K562 (cell line): Measurements from ENCODE around the gene EEF1AKMT4. TPM values are rescaled to one million over a fixed set of nuclear protein-coding genes. Genes with fewer than 3 reads are reported as not detected.

ENCODE experiments used
- ATAC-seq: fragments of 200-7000 bp; cut with Tn5 transposase; 3 replicates; pipeline ENCODE4 v1.9.1; 2020; ENCODE audit warnings: moderate library complexity
- BruUV-seq: library from RNA; stranded (reverse); fragments of 400-500 nt; replicated peaks from 2 replicates; lab custom pipeline; 2021; lab: Mats Ljungman, UMichigan
- CTCF ChIA-PET: fragments of 300-600 bp; formaldehyde crosslinking; extraction: SDS; loops from one replicate; lab custom pipeline; 2021; ENCODE audit warnings: low intra/inter-chr PET ratio; lab: Yijun Ruan, JAX
- POLR2A ChIA-PET: fragments of 300-600, 350-650 bp; sonication (Branson Sonifier 250); formaldehyde crosslinking; extraction: SDS; loops from one replicate; lab custom pipeline; 2021; ENCODE audit warnings: antibody characterized with exemption, inconsistent platforms; lab: Yijun Ruan, JAX
- DNase-seq, 4 experiments: peaks; one replicate each; pipeline versions ENCODE4 v3.0.0 to v3.0.0-alpha.2; 2011 to 2018; ENCODE audit warnings: low spot score in 3 of 4, mixed read lengths in 3 of 4; ENCODE audit errors: extremely low read depth in 1 of 4
- FAIRE-seq: peaks from 2 replicates; lab custom pipeline; 2011; peaks lifted over from hg19 to GRCh38; lab: Jason Lieb, UNC
- H2AFZ ChIP-seq: 2 replicates; pipeline ENCODE4 v1.6.0; 2011; ENCODE audit warnings: low read depth, low read length, control low read depth, inconsistent platforms
- H3K27ac ChIP-seq: fragments of 200-600 bp; 3 replicates; pipeline ENCODE4 v1.8.0; 2011; ENCODE audit warnings: low read depth, mild to moderate bottlenecking, control low read depth, inconsistent platforms, low read length, moderate library complexity, mixed read lengths; ENCODE audit errors: extremely low read depth
- H3K27me3 ChIP-seq, 2 experiments: fragments of 300-600 bp in 1 of 2; 2 replicates in 1 of 2; 3 replicates in 1 of 2; pipeline versions ENCODE4 v1.6.0 to v1.8.0; 2011; ENCODE audit warnings: inconsistent platforms in 2 of 2, low read length in 2 of 2, mild to moderate bottlenecking in 1 of 2, mixed read lengths in 1 of 2, moderate library complexity in 1 of 2; ENCODE audit not compliant: control insufficient read depth in 2 of 2, insufficient read depth in 2 of 2
- H3K36me3 ChIP-seq: fragments of 300-600 bp; 3 replicates; pipeline ENCODE4 v1.8.0; 2011; ENCODE audit warnings: mild to moderate bottlenecking, low read length, inconsistent platforms; ENCODE audit not compliant: control insufficient read depth, insufficient read depth
- H3K4me1 ChIP-seq, 2 experiments: fragments of 200-600 bp in 1 of 2; replicated peaks in 1 of 2; 2 replicates in 1 of 2; 3 replicates in 1 of 2; pipeline versions ENCODE4 v1.5.1 to v1.8.0; 2011; ENCODE audit warnings: inconsistent platforms in 2 of 2, low read length in 2 of 2, mild to moderate bottlenecking in 1 of 2, mixed read lengths in 1 of 2, moderate library complexity in 1 of 2; ENCODE audit not compliant: control insufficient read depth in 2 of 2, insufficient read depth in 2 of 2
- H3K4me2 ChIP-seq: 2 replicates; pipeline ENCODE4 v1.6.1; 2011; ENCODE audit warnings: low read length, control low read depth, inconsistent platforms, mixed read lengths; ENCODE audit not compliant: insufficient read depth
- H3K4me3 ChIP-seq: fragments of 200-600 bp; sonication (generic), shearing (Covaris generic); 2 replicates; pipeline ENCODE4 v1.5.1; 2016; ENCODE audit warnings: control low read depth, inconsistent platforms
- H3K79me2 ChIP-seq: fragments of 200-600 bp; 3 replicates; pipeline ENCODE4 v1.8.0; 2011; ENCODE audit warnings: low read length, inconsistent platforms; ENCODE audit not compliant: control insufficient read depth, insufficient read depth
- H3K9ac ChIP-seq, 2 experiments: 2 replicates each; pipeline versions ENCODE4 v1.6.0 to v1.6.1; 2011; ENCODE audit warnings: low read depth in 2 of 2, low read length in 2 of 2, control low read depth in 1 of 2, inconsistent platforms in 1 of 2, mild to moderate bottlenecking in 1 of 2, mixed read lengths in 1 of 2; ENCODE audit not compliant: insufficient read depth in 1 of 2
- H3K9me1 ChIP-seq: one replicate; pipeline ENCODE4 v1.6.0; 2011; ENCODE audit warnings: inconsistent platforms, mild to moderate bottlenecking, low read length, moderate library complexity; ENCODE audit not compliant: control insufficient read depth, insufficient read depth
- H3K9me3 ChIP-seq: replicated peaks from 2 replicates; pipeline ENCODE4 v1.5.1; 2011; ENCODE audit warnings: low read depth, low read length, inconsistent platforms; ENCODE audit not compliant: control insufficient read depth, insufficient read depth
- H4K20me1 ChIP-seq: replicated peaks from 2 replicates; pipeline ENCODE4 v1.6.1; 2011; ENCODE audit warnings: low read length, inconsistent platforms, mixed read lengths; ENCODE audit not compliant: control insufficient read depth, insufficient read depth
- ADNP ChIP-seq: fragments of 200-800 bp; sonication (Bioruptor generic); IDR thresholded peaks from 2 replicates; pipeline ENCODE4 v1.6.1; 2016; ENCODE audit warnings: missing genetic modification characterization, missing compliant biosample characterization
- CCAR2 ChIP-seq: fragments of 200-400 bp; formaldehyde crosslinking; IDR thresholded peaks from 2 replicates; pipeline ENCODE4 v1.6.1; 2017; ENCODE audit warnings: mild to moderate bottlenecking, low read depth, low read length
- ETV6 ChIP-seq, 3 experiments: fragments of 150-350 bp in 1 of 3; sonication (generic) in 1 of 3; formaldehyde crosslinking in 1 of 3; IDR thresholded peaks; 2 replicates each; pipeline versions ENCODE4 v1.6.1 to v1.8.0; 2014 to 2022; ENCODE audit warnings: borderline replicate concordance in 2 of 3, low read depth in 2 of 3, antibody characterized with exemption in 1 of 3, low read length in 1 of 3, mild to moderate bottlenecking in 1 of 3, missing genetic modification reagents in 1 of 3
- WGBS: fragments of 100-300 bp; shearing (Covaris generic); methylation state at CpG from one replicate; pipeline ENCODE4 v1.1.6; 2016; ENCODE audit warnings: low coverage, mixed read lengths; ENCODE audit not compliant: insufficient coverage; ENCODE audit errors: missing lambda C conversion rate; 5-methylcytosine and 5-hydroxymethylcytosine counted together
- in situ Hi-C: fragments of 300-500 bp; cut with MboI; formaldehyde crosslinking; loops from 4 replicates; pipeline ENCODE4 v1.15.0; 2018; ENCODE audit warnings: inconsistent platforms, mixed read lengths
- intact Hi-C: fragments of 100-400 bp; cut with micrococcal nuclease; formaldehyde crosslinking; loops from 2 replicates; pipeline ENCODE4 v1.14.2; 2022
- polyA plus RNA-seq, 8 experiments: library from polyadenylated mRNA; depleted of rRNA in 4 of 8; stranded (reverse) in 5 of 8; unstranded in 3 of 8; fragments of >200 nt; fragmentation: Nextera tagmentation in 2 of 8; fragmentation: Illumina TruSeq in 1 of 8; extraction: Ambion mirVana in 2 of 8; extraction: Trizol in 1 of 8; gene quantifications; 2 replicates each; pipeline versions ENCODE4 v1.2.1 to v1.2.3, GENCODE V29; 2011 to 2014; ENCODE audit warnings: inconsistent platforms in 1 of 8, missing spikeins in 1 of 8
- total RNA-seq, 7 experiments: library from RNA; depleted of rRNA in 6 of 7; stranded (reverse); fragments of >200 nt in 6 of 7; fragmentation: Illumina TruSeq in 2 of 7; extraction: Trizol in 2 of 7; gene quantifications; 2 replicates each; pipeline versions ENCODE4 v1.2.1 to v1.2.3, GENCODE V29; 2011 to 2021; ENCODE audit warnings: low replicate concordance in 1 of 7
- TF ChIP-seq, protein P1 (sequence below): fragments of 250-450 bp; sonication (Bioruptor Pico); IDR thresholded peaks from 2 replicates; pipeline ENCODE4 v1.5.0; 2020; ENCODE audit warnings: mild to moderate bottlenecking
- TF ChIP-seq, protein P2 (sequence below): fragments of 450-650 bp; IDR thresholded peaks from 2 replicates; pipeline ENCODE4 v1.6.1; 2016; ENCODE audit warnings: low read depth, mild to moderate bottlenecking, moderate library complexity
- TF ChIP-seq, protein P3 (sequence below): fragments of 450-650 bp; formaldehyde crosslinking; IDR thresholded peaks from 2 replicates; pipeline ENCODE4 v1.4.0; 2020; ENCODE audit warnings: mild to moderate bottlenecking, moderate library complexity
- TF ChIP-seq, protein P4 (sequence below): fragments of 250-450 bp; sonication (Bioruptor Pico); IDR thresholded peaks from 2 replicates; pipeline ENCODE4 v1.4.0; 2020
- TF ChIP-seq, protein P5 (sequence below): sonication (generic); formaldehyde crosslinking; IDR thresholded peaks from 2 replicates; pipeline ENCODE4 v1.8.1; 2023; ENCODE audit warnings: mild to moderate bottlenecking, missing genetic modification reagents

EEF1AKMT4 gene
- total and polyA plus RNA-seq, 9 of the 15 experiments (the other 6 are each of a cell fraction or from before 2014, with no cell fraction given): 10.3 to 49.4 (median 18.9) TPM

DNA sequence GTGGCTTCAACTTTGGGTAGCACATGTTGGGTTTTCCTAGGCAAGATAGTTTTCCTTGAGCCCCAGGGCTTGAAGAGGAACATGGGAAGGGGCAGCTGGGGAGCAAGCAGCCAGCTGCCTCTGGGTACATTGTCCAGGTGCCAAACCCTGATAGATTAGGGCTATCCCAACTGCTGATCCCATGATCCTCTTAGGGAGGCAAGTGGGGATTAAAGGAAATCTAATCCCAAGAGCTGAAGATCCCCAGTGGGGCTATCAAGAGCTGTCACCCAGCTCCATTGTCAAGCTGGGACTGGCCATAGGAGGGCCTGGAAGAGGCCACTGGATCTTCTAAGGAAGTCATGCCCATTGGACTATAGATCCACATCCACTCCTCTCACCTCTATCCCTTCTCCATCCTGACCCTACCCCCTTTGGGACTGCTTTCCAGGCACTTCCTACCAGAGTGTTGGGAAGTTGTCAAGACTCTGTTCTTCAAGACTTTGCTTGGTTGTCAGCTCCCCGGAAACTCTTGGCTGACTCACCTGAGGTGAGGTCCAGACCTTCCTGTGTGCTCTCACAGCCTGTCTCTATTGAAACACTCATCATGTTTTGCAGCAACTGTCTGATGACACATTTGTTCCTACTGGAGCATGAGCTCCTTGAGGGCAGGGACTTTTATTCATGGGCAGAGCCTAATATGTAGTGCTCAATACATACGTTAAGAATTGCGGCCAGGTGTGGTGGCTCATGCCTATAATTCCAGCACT lies 6.0 kb downstream of the EEF1AKMT4 start:
- Histone ChIP-seq H3K36me3 (no peaks in the 10 kb centered on the region), H3K4me1 (peaks cover 3 to 12% of the 10 kb centered on the region in 2 experiments; a peak in 4 of 5 replicates), H3K9me3 (no peaks in the 10 kb centered on the region), H3K4me3 (no peak overlapping the region), H3K79me2 (peaks cover 8% of the 10 kb centered on the region; the same call in 2 of the 3 replicates), H4K20me1 (peaks cover 27% of the 10 kb centered on the region), H2AFZ (no peak overlapping the region), H3K27me3 (peaks cover 0 to 12% of the 10 kb centered on the region in 2 experiments; a peak in 2 of 5 replicates), H3K9ac (no peak overlapping the region), H3K4me2 (no peak overlapping the region), H3K27ac (no peak overlapping the region), H3K9me1 (no peaks in the 10 kb centered on the region)
- in situ Hi-C loops (no loop called here), intact Hi-C loops (no loop called here)
- no peak for ATAC-seq
- WGBS: 80% methylated on average over 3 of the region's 3 CpGs
- BruUV-seq: no TSS peak
- ChIA-PET CTCF (no interaction called here), POLR2A (interaction anchor here (0.6 to 1.6 kb wide), 2 partner anchors 45 to 350 kb away, joined by 3 read pairs; no protein-coding TSS in a partner anchor)
- no peak for FAIRE-seq
- no peak for DNase-seq
- TF ChIP-seq, protein P1, sequence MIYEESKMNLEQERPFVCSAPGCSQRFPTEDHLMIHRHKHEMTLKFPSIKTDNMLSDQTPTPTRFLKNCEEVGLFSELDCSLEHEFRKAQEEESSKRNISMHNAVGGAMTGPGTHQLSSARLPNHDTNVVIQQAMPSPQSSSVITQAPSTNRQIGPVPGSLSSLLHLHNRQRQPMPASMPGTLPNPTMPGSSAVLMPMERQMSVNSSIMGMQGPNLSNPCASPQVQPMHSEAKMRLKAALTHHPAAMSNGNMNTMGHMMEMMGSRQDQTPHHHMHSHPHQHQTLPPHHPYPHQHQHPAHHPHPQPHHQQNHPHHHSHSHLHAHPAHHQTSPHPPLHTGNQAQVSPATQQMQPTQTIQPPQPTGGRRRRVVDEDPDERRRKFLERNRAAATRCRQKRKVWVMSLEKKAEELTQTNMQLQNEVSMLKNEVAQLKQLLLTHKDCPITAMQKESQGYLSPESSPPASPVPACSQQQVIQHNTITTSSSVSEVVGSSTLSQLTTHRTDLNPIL: no peak
- TF ChIP-seq, protein P2, sequence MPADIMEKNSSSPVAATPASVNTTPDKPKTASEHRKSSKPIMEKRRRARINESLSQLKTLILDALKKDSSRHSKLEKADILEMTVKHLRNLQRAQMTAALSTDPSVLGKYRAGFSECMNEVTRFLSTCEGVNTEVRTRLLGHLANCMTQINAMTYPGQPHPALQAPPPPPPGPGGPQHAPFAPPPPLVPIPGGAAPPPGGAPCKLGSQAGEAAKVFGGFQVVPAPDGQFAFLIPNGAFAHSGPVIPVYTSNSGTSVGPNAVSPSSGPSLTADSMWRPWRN: no peak
- TF ChIP-seq ETV6 (IDR thresholded peaks at IDR 0.05; ENCODE audit: borderline replicate concordance in 1 of 2, low read depth in 2 of 2, low read length in 1 of 2) (no peak), ETV6 (CRISPR knock-in tag; IDR thresholded peaks at IDR 0.05; ENCODE audit: borderline replicate concordance) (no peak), CCAR2 (no peak), ADNP (tag) (no peak)
- TF ChIP-seq, protein P3, sequence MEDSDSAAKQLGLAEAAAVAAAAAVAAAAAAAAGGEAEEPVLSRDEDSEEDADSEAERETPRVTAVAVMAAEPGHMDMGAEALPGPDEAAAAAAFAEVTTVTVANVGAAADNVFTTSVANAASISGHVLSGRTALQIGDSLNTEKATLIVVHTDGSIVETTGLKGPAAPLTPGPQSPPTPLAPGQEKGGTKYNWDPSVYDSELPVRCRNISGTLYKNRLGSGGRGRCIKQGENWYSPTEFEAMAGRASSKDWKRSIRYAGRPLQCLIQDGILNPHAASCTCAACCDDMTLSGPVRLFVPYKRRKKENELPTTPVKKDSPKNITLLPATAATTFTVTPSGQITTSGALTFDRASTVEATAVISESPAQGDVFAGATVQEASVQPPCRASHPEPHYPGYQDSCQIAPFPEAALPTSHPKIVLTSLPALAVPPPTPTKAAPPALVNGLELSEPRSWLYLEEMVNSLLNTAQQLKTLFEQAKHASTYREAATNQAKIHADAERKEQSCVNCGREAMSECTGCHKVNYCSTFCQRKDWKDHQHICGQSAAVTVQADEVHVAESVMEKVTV: no peak
- TF ChIP-seq, protein P4, sequence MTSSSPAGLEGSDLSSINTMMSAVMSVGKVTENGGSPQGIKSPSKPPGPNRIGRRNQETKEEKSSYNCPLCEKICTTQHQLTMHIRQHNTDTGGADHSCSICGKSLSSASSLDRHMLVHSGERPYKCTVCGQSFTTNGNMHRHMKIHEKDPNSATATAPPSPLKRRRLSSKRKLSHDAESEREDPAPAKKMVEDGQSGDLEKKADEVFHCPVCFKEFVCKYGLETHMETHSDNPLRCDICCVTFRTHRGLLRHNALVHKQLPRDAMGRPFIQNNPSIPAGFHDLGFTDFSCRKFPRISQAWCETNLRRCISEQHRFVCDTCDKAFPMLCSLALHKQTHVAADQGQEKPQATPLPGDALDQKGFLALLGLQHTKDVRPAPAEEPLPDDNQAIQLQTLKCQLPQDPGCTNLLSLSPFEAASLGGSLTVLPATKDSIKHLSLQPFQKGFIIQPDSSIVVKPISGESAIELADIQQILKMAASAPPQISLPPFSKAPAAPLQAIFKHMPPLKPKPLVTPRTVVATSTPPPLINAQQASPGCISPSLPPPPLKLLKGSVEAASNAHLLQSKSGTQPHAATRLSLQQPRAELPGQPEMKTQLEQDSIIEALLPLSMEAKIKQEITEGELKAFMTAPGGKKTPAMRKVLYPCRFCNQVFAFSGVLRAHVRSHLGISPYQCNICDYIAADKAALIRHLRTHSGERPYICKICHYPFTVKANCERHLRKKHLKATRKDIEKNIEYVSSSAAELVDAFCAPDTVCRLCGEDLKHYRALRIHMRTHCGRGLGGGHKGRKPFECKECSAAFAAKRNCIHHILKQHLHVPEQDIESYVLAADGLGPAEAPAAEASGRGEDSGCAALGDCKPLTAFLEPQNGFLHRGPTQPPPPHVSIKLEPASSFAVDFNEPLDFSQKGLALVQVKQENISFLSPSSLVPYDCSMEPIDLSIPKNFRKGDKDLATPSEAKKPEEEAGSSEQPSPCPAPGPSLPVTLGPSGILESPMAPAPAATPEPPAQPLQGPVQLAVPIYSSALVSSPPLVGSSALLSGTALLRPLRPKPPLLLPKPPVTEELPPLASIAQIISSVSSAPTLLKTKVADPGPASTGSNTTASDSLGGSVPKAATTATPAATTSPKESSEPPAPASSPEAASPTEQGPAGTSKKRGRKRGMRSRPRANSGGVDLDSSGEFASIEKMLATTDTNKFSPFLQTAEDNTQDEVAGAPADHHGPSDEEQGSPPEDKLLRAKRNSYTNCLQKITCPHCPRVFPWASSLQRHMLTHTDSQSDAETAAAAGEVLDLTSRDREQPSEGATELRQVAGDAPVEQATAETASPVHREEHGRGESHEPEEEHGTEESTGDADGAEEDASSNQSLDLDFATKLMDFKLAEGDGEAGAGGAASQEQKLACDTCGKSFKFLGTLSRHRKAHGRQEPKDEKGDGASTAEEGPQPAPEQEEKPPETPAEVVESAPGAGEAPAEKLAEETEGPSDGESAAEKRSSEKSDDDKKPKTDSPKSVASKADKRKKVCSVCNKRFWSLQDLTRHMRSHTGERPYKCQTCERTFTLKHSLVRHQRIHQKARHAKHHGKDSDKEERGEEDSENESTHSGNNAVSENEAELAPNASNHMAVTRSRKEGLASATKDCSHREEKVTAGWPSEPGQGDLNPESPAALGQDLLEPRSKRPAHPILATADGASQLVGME (CRISPR knock-in tag): no peak
- TF ChIP-seq, protein P5, sequence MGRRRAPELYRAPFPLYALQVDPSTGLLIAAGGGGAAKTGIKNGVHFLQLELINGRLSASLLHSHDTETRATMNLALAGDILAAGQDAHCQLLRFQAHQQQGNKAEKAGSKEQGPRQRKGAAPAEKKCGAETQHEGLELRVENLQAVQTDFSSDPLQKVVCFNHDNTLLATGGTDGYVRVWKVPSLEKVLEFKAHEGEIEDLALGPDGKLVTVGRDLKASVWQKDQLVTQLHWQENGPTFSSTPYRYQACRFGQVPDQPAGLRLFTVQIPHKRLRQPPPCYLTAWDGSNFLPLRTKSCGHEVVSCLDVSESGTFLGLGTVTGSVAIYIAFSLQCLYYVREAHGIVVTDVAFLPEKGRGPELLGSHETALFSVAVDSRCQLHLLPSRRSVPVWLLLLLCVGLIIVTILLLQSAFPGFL: no peak
